Motor neuron (in vitro differentiated cells): ENCODE data around the gene NCKAP5. TPM values are rescaled to one million over a fixed set of nuclear protein-coding genes. Genes with fewer than 3 reads are reported as not detected.

Experiments used
- ATAC-seq, 8 experiments: fragments of 200-7000 bp; cut with Tn5 transposase; replicated peaks in 6 of 8; 2 replicates each; pipeline ENCODE4 v1.8.0; 2021; ENCODE audit warnings: mild to moderate bottlenecking in 8 of 8, moderate library complexity in 8 of 8
- H3K27ac ChIP-seq, 2 donors: fragments of 250-450 bp; sonication (Bioruptor Pico); 2 replicates each; pipeline ENCODE4 v1.9.0; 2021; ENCODE audit warnings: antibody characterized with exemption in 2 of 2, mild to moderate bottlenecking in 2 of 2, moderate library complexity in 1 of 2
- H3K4me1 ChIP-seq, 2 donors: fragments of 250-450 bp; sonication (Bioruptor Pico); replicated peaks in 1 of 2; 2 replicates each; pipeline ENCODE4 v1.6.1; 2021; ENCODE audit warnings: antibody characterized with exemption in 2 of 2, mild to moderate bottlenecking in 2 of 2, moderate library complexity in 1 of 2
- H3K4me3 ChIP-seq, 5 donors: fragments of 250-450 bp; sonication (Bioruptor Pico); 2 replicates each; pipeline ENCODE4 v1.9.0; 2021; ENCODE audit warnings: antibody characterized with exemption in 5 of 5, mild to moderate bottlenecking in 5 of 5, moderate library complexity in 4 of 5
- WGBS, 10 experiments: fragments of 450-650 bp; shearing (Covaris generic); methylation state at CpG; one replicate each; pipeline ENCODE4 v1.0.0; 2022; 5-methylcytosine and 5-hydroxymethylcytosine counted together
- in situ Hi-C, 9 experiments: fragments of 400-800 bp; cut with MboI; loops; one replicate each; pipeline ENCODE4 v1.15.0; 2021; ENCODE audit warnings: low sequenced_read_pairs in 9 of 9, low pct_unique_long_range_greater_than_20kb in 2 of 9; ENCODE audit not compliant: unreplicated experiment in 9 of 9
- total RNA-seq, 8 experiments: library from RNA; unstranded; fragments of 300-600 nt; gene quantifications; 2 replicates each; pipeline versions ENCODE4 v1.2.3 to v1.2.4, GENCODE V29; 2022

Gene NCKAP5
- total RNA-seq, 8 experiments from 2014 or later: 0.66 to 16.2 (median 5.9) TPM

GRCh38 chr2:132646540-132647108, 921.6 kb downstream of the NCKAP5 start:
- in situ Hi-C loops: no loop called here
- Histone ChIP-seq H3K4me3 (no peak overlapping the region), H3K4me1 (peaks cover 30 to 38% of the 10 kb centered on the region in 2 donors), H3K27ac (no peak overlapping the region)
- WGBS, 10 experiments: 52 to 84% (median 69%) methylated on average over 1 to 6 of the region's 8 CpGs
- peak in 2 of 8 experiments; percentile 21 to 29 for ATAC-seq

GRCh38 chr2:132645722-132646539, 922.3 kb downstream of the NCKAP5 start:
- 20 to 100% (median 68%) methylated on average over 1 to 9 of the region's 18 CpGs for WGBS, 10 experiments
- Histone ChIP-seq H3K4me3 (no peak overlapping the region), H3K27ac (no peak overlapping the region), H3K4me1 (peaks cover 32 to 38% of the 10 kb centered on the region in 2 donors)
- peak in 5 of 8 experiments; percentile 56 to 79 (median 65) for ATAC-seq
- in situ Hi-C loops: no loop called here

- no peak overlapping the region for H3K27ac ChIP-seq
- no peak overlapping the region for H3K4me3 ChIP-seq
- WGBS, 10 experiments: 20 to 99% (median 91%) methylated on average over 1 to 25 of the region's 35 CpGs; no CpG with 5 or more reads in 4 of the 10 experiments
- in situ Hi-C loops: no loop called here
- peaks cover 28 to 35% of the 10 kb centered on the region in 2 donors for H3K4me1 ChIP-seq
- no peak for ATAC-seq
These were observed 923.1 kb downstream of the NCKAP5 start for GRCh38 chr2:132645176-132645575.

GRCh38 chr2:132642415-132642814, 925.8 kb downstream of the NCKAP5 start:
- in situ Hi-C loops: no loop called here
- Histone ChIP-seq H3K4me3 (no peak overlapping the region), H3K4me1 (peaks cover 46 to 57% of the 10 kb centered on the region in 2 donors), H3K27ac (no peak overlapping the region)
- WGBS, 10 experiments: 50 to 100% (median 92%) methylated on average over 1 to 2 of the region's 2 CpGs; no CpG with 5 or more reads in 5 of the 10 experiments
- no peak for ATAC-seq

GRCh38 chr2:132641819-132642218, 926.4 kb downstream of the NCKAP5 start:
- no peak for ATAC-seq
- H3K4me3 ChIP-seq: no peak overlapping the region
- H3K27ac ChIP-seq: no peak overlapping the region
- H3K4me1 ChIP-seq: peaks cover 45 to 60% of the 10 kb centered on the region in 2 donors
- in situ Hi-C loops: no loop called here

- Histone ChIP-seq H3K4me1 (peaks cover 28 to 45% of the 10 kb centered on the region in 2 donors), H3K4me3 (no peak overlapping the region), H3K27ac (no peak overlapping the region)
- ATAC-seq: peak in 2 of 8 experiments; percentile 46 to 59
- in situ Hi-C loops: no loop called here
These were observed 928.1 kb downstream of the NCKAP5 start for GRCh38 chr2:132640116-132640515.

GRCh38 chr2:132638313-132639040, 929.8 kb downstream of the NCKAP5 start:
- in situ Hi-C loops: no loop called here
- Histone ChIP-seq H3K27ac (peak overlapping the region in 1 of 2 donors; percentile 14), H3K4me3 (no peak overlapping the region), H3K4me1 (peaks cover 25 to 45% of the 10 kb centered on the region in 2 donors)
- ATAC-seq: peak in 6 of 8 experiments; percentile 32 to 94 (median 93)
- WGBS, 10 experiments: 25 to 100% (median 66%) methylated on average over 1 to 5 of the region's 5 CpGs; no CpG with 5 or more reads in 2 of the 10 experiments

- whole genome bisulfite sequencing, 10 experiments: no CpG with 5 or more reads among the region's 1 CpG
- Histone ChIP-seq H3K4me1 (peaks cover 36 to 51% of the 10 kb centered on the region in 2 donors), H3K4me3 (no peak overlapping the region), H3K27ac (no peak overlapping the region)
- in situ Hi-C loops: no loop called here
- ATAC-seq: no peak
These were observed 931.9 kb downstream of the NCKAP5 start for GRCh38 chr2:132636346-132636745.

GRCh38 chr2:132633635-132634034, 934.6 kb downstream of the NCKAP5 start:
- in situ Hi-C loops: no loop called here
- no peak overlapping the region for H3K4me3 ChIP-seq
- H3K4me1 ChIP-seq: peaks cover 27 to 44% of the 10 kb centered on the region in 2 donors
- no peak overlapping the region for H3K27ac ChIP-seq
- WGBS, 10 experiments: 92 to 100% (median 100%) methylated on average over 1 to 2 of the region's 2 CpGs; no CpG with 5 or more reads in 3 of the 10 experiments
- ATAC-seq: no peak

GRCh38 chr2:132632000-132632649, 936.1 kb downstream of the NCKAP5 start:
- in situ Hi-C loops: no loop called here
- H3K4me1 ChIP-seq: peaks cover 16 to 30% of the 10 kb centered on the region in 2 donors
- 0 to 50% (median 5%) methylated on average over 1 to 6 of the region's 6 CpGs; no CpG with 5 or more reads in 1 of the 10 experiments for WGBS, 10 experiments
- ATAC-seq: peak; percentile 35 to 93 (median 86)
- no peak overlapping the region for H3K4me3 ChIP-seq
- peak overlapping the region; percentile 28 to 61 for H3K27ac ChIP-seq

- Histone ChIP-seq H3K4me1 (peaks cover 9 to 15% of the 10 kb centered on the region in 2 donors), H3K4me3 (no peak overlapping the region), H3K27ac (no peak overlapping the region)
- ATAC-seq: no peak
- in situ Hi-C loops: no loop called here
- 23 to 100% (median 86%) methylated on average over 1 to 3 of the region's 3 CpGs; no CpG with 5 or more reads in 4 of the 10 experiments for WGBS, 10 experiments
These were observed 940.7 kb downstream of the NCKAP5 start for GRCh38 chr2:132627536-132627935.

- in situ Hi-C loops: no loop called here
- ATAC-seq: peak in 2 of 8 experiments; percentile 73 to 77
- peaks cover 0 to 4% of the 10 kb centered on the region in 2 donors for H3K4me1 ChIP-seq
- 0 to 100% (median 80%) methylated on average over 1 to 8 of the region's 9 CpGs; no CpG with 5 or more reads in 1 of the 10 experiments for WGBS, 10 experiments
- no peak overlapping the region for H3K4me3 ChIP-seq
- no peak overlapping the region for H3K27ac ChIP-seq
These were observed 945.0 kb downstream of the NCKAP5 start for GRCh38 chr2:132623096-132623839.
